Measurements from ENCODE around the gene LTF. TPM values are rescaled to one million over a fixed set of nuclear protein-coding genes. Genes with fewer than 3 reads are reported as not detected.
"Not testable (repeated sequence)": the region's sequence is repeated elsewhere in the genome, so short reads cannot be mapped to it uniquely, and the experiment has no call there.

Gene LTF
- total and polyA plus RNA-seq, 2 donors (not counting 1 experiment from before 2014, with no cell fraction given), result 0.22 TPM; not detected in 1

- no peaks in the 10 kb centered on the region for H3K4me1 ChIP-seq (ENCODE audit: control insufficient read depth in 2 of 2, insufficient read depth in 2 of 2, low read length in 2 of 2)
- POLR2A ChIA-PET, result no interaction called here
- H3K36me3 ChIP-seq (replicated peaks in 1 of 2; ENCODE audit: control extremely low read depth in 1 of 2, control insufficient read depth in 1 of 2, extremely low read depth in 1 of 2, insufficient read depth in 2 of 2, low read length in 1 of 2), result no peaks in the 10 kb centered on the region
- CTCF ChIA-PET, result interaction anchor here (0.9 to 3.0 kb wide), 3 partner anchors 41 to 152 kb away, joined by 3 to 10 read pairs (median 4); no protein-coding TSS in a partner anchor
- no peaks in the 10 kb centered on the region for H3K27me3 ChIP-seq (replicated peaks in 1 of 4; ENCODE audit: control extremely low read depth in 1 of 4, control insufficient read depth in 3 of 4, insufficient read depth in 4 of 4, low read length in 3 of 4)
- intact Hi-C loops (cut with micrococcal nuclease), result loop anchor here (5.0 kb wide), 1 partner anchor 151 kb away; no protein-coding TSS in a partner anchor
- H3K4me2 ChIP-seq (replicated peaks; ENCODE audit: low read depth, low read length, poor library complexity, severe bottlenecking), result no peak overlapping the region
- no peak overlapping the region for H3K4me3 ChIP-seq (ENCODE audit: control extremely low read depth in 1 of 5, extremely low read depth in 1 of 5, insufficient read depth in 1 of 5, low read depth in 2 of 5, low read length in 4 of 5)
- no peaks in the 10 kb centered on the region for H3K79me2 ChIP-seq (ENCODE audit: control insufficient read depth, insufficient read depth, low read length)
- no peak for DNase-seq
- no peak overlapping the region for H3K27ac Mint-ChIP-seq
- no peak overlapping the region for H3K4me3 Mint-ChIP-seq
- H3K9me3 ChIP-seq (ENCODE audit: control extremely low read depth in 1 of 3, control insufficient read depth in 2 of 3, insufficient read depth in 1 of 3, low read length in 2 of 3), result peaks cover 0 to 8% (median 6%) of the 10 kb centered on the region in 3 donors
- ATAC-seq (ENCODE audit: low read depth), result no peak
- H3K27me3 Mint-ChIP-seq, result no peaks in the 10 kb centered on the region
- H3K4me1 Mint-ChIP-seq, result no peaks in the 10 kb centered on the region
- no peaks in the 10 kb centered on the region for H4K20me1 ChIP-seq (ENCODE audit: control insufficient read depth, insufficient read depth, low read length, poor library complexity, severe bottlenecking)
- H3K9ac ChIP-seq (ENCODE audit: low read length), result no peak overlapping the region
- peaks cover 6% of the 10 kb centered on the region for H3K9me3 Mint-ChIP-seq (ENCODE audit: insufficient read depth)
- TF ChIP-seq EZH2 (IDR thresholded peaks at IDR 0.05; ENCODE audit: borderline replicate concordance, insufficient read depth, low read depth, low read length, poor library complexity, severe bottlenecking), result no peak
- no peak for TF ChIP-seq CTCF (IDR thresholded peaks at IDR 0.05)
- 81% methylated on average over 6 of the region's 10 CpGs for whole genome bisulfite sequencing (ENCODE audit: insufficient coverage)
- H3K27ac ChIP-seq (ENCODE audit: low read length in 2 of 2), result no peak overlapping the region
- H2AFZ ChIP-seq (ENCODE audit: insufficient read depth, low read depth, low read length, poor library complexity, severe bottlenecking), result no peak overlapping the region
These were observed 36.5 kb downstream of the LTF start for GRCh38 chr3:46427916-46428833.

GRCh38 chr3:46427404-46427803 is 37.3 kb downstream of the LTF start:
- H3K27ac Mint-ChIP-seq; H3K4me1 Mint-ChIP-seq; H3K27ac ChIP-seq (ENCODE audit: low read length in 2 of 2); POLR2A ChIA-PET; DNase-seq; H3K9me3 Mint-ChIP-seq (ENCODE audit: insufficient read depth); ATAC-seq (ENCODE audit: low read depth); H3K9ac ChIP-seq (ENCODE audit: low read length); H3K27me3 Mint-ChIP-seq; H3K27me3 ChIP-seq (replicated peaks in 1 of 4; ENCODE audit: control extremely low read depth in 1 of 4, control insufficient read depth in 3 of 4, insufficient read depth in 4 of 4, low read length in 3 of 4); H3K36me3 ChIP-seq (replicated peaks in 1 of 2; ENCODE audit: control extremely low read depth in 1 of 2, control insufficient read depth in 1 of 2, extremely low read depth in 1 of 2, insufficient read depth in 2 of 2, low read length in 1 of 2); H2AFZ ChIP-seq (ENCODE audit: insufficient read depth, low read depth, low read length, poor library complexity, severe bottlenecking); H4K20me1 ChIP-seq (ENCODE audit: control insufficient read depth, insufficient read depth, low read length, poor library complexity, severe bottlenecking); H3K79me2 ChIP-seq (ENCODE audit: control insufficient read depth, insufficient read depth, low read length); H3K9me3 ChIP-seq (ENCODE audit: control extremely low read depth in 1 of 3, control insufficient read depth in 2 of 3, insufficient read depth in 1 of 3, low read length in 2 of 3); H3K4me3 ChIP-seq (ENCODE audit: control extremely low read depth in 1 of 5, extremely low read depth in 1 of 5, insufficient read depth in 1 of 5, low read depth in 2 of 5, low read length in 4 of 5); H3K4me1 ChIP-seq (ENCODE audit: control insufficient read depth in 2 of 2, insufficient read depth in 2 of 2, low read length in 2 of 2); H3K4me2 ChIP-seq (replicated peaks; ENCODE audit: low read depth, low read length, poor library complexity, severe bottlenecking); H3K4me3 Mint-ChIP-seq: not testable (repeated sequence)
- WGBS (ENCODE audit: insufficient coverage), result no CpG with 5 or more reads among the region's 8 CpGs
- intact Hi-C loops (cut with micrococcal nuclease), result loop anchor here (5.0 kb wide), 1 partner anchor 150 kb away; no protein-coding TSS in a partner anchor
- CTCF ChIA-PET, result interaction anchor here (0.6 to 3.0 kb wide), 7 partner anchors 9 to 489 kb away, joined by 3 to 10 read pairs (median 3); no protein-coding TSS in a partner anchor

GRCh38 chr3:46426476-46426875 is 38.2 kb downstream of the LTF start:
- H3K9ac ChIP-seq (ENCODE audit: low read length); H3K4me1 ChIP-seq (ENCODE audit: control insufficient read depth in 2 of 2, insufficient read depth in 2 of 2, low read length in 2 of 2); H3K79me2 ChIP-seq (ENCODE audit: control insufficient read depth, insufficient read depth, low read length); H3K4me2 ChIP-seq (replicated peaks; ENCODE audit: low read depth, low read length, poor library complexity, severe bottlenecking); H4K20me1 ChIP-seq (ENCODE audit: control insufficient read depth, insufficient read depth, low read length, poor library complexity, severe bottlenecking); H2AFZ ChIP-seq (ENCODE audit: insufficient read depth, low read depth, low read length, poor library complexity, severe bottlenecking); H3K9me3 Mint-ChIP-seq (ENCODE audit: insufficient read depth); H3K27me3 Mint-ChIP-seq; ATAC-seq (ENCODE audit: low read depth); H3K27ac ChIP-seq (ENCODE audit: low read length in 2 of 2); H3K36me3 ChIP-seq (replicated peaks in 1 of 2; ENCODE audit: control extremely low read depth in 1 of 2, control insufficient read depth in 1 of 2, extremely low read depth in 1 of 2, insufficient read depth in 2 of 2, low read length in 1 of 2); H3K27ac Mint-ChIP-seq; H3K4me3 Mint-ChIP-seq; H3K9me3 ChIP-seq (ENCODE audit: control extremely low read depth in 1 of 3, control insufficient read depth in 2 of 3, insufficient read depth in 1 of 3, low read length in 2 of 3); DNase-seq; H3K27me3 ChIP-seq (replicated peaks in 1 of 4; ENCODE audit: control extremely low read depth in 1 of 4, control insufficient read depth in 3 of 4, insufficient read depth in 4 of 4, low read length in 3 of 4); H3K4me3 ChIP-seq (ENCODE audit: control extremely low read depth in 1 of 5, extremely low read depth in 1 of 5, insufficient read depth in 1 of 5, low read depth in 2 of 5, low read length in 4 of 5); H3K4me1 Mint-ChIP-seq; POLR2A ChIA-PET: not testable (repeated sequence)
- WGBS (ENCODE audit: insufficient coverage), result 40% methylated on average over 2 of the region's 4 CpGs
- intact Hi-C loops (cut with micrococcal nuclease), result loop anchor here (5.0 kb wide), 1 partner anchor 149 kb away; no protein-coding TSS in a partner anchor
- CTCF ChIA-PET, result interaction anchor here (1.2 to 3.0 kb wide), 4 partner anchors 10 to 488 kb away, joined by 3 to 10 read pairs (median 4); no protein-coding TSS in a partner anchor
